ENCODE measurements around the gene STK4. TPM values are rescaled to one million over a fixed set of nuclear protein-coding genes. Genes with fewer than 3 reads are reported as not detected.

Gene STK4
- total and polyA plus RNA-seq, 2 donors (not counting 3 experiments of a cell fraction or from before 2014, with no cell fraction given), result 9.1 to 29.6 TPM

GRCh38 chr20:44959638-44960102, 6.6 kb upstream of the STK4 start:
- Histone ChIP-seq H3K79me2 (ENCODE audit: control insufficient read depth, insufficient read depth, low read length) (peaks cover 48% of the 10 kb centered on the region), H2AFZ (ENCODE audit: low read depth, low read length) (peak overlapping the region; percentile 53), H3K9ac (replicated peaks; ENCODE audit: extremely low read depth, insufficient read depth, low read length) (peak overlapping the region; percentile 71), H3K9me1 (replicated peaks; ENCODE audit: control insufficient read depth, extremely low read depth, insufficient read depth, low read length) (no peaks in the 10 kb centered on the region), H3K36me3 (ENCODE audit: control insufficient read depth in 2 of 2, extremely low read depth in 1 of 2, insufficient read depth in 2 of 2, low read length in 2 of 2) (peaks cover 13 to 16% of the 10 kb centered on the region in 2 experiments), H3K4me2 (ENCODE audit: insufficient read depth, low read length) (peak overlapping the region; percentile 96), H3K27me3 (ENCODE audit: control insufficient read depth in 2 of 2, insufficient read depth in 2 of 2, low read length in 2 of 2) (no peaks in the 10 kb centered on the region), H3K4me3 (replicated peaks in 1 of 3; ENCODE audit: insufficient read depth in 1 of 3, low read depth in 1 of 3, low read length in 3 of 3) (peak overlapping the region; percentile 90 to 96 (median 95)), H3K9me3 (replicated peaks; ENCODE audit: control insufficient read depth, insufficient read depth, low read length) (no peaks in the 10 kb centered on the region), H4K20me1 (replicated peaks; ENCODE audit: control insufficient read depth, extremely low read depth, insufficient read depth, low read length) (no peaks in the 10 kb centered on the region), H3K4me1 (ENCODE audit: control insufficient read depth, extremely low read depth, insufficient read depth, low read length) (peaks cover 28% of the 10 kb centered on the region), H3K27ac (ENCODE audit: insufficient read depth, low read depth, low read length) (peak overlapping the region; percentile 68)
- BruUV-seq (replicated peaks), result TSS peak; percentile 28
- intact Hi-C loops (cut with micrococcal nuclease) (loop anchor here (2.0 to 10.0 kb wide), 4 partner anchors 49 to 835 kb away; partner anchors contain the start of genes DNTTIP1, PABPC1L, WFDC3 and YWHAB), dilution Hi-C loops (cut with MboI; ENCODE audit: extremely low pct_ligation_motif_present, low sequenced_read_pairs) (no loop called here)
- peak; percentile 76 for DNase-seq (ENCODE audit: low read depth, low spot score)
- CTCF ChIA-PET, result interaction anchor here (0.9 to 1.8 kb wide), 9 partner anchors 10 to 931 kb away, joined by 3 to 8 read pairs (median 4); partner anchors contain the start of genes CTSA, NEURL2 and YWHAB
- FAIRE-seq, result peak; percentile 52
- no peak for TF ChIP-seq MYC (IDR thresholded peaks at IDR 0.05; ENCODE audit: low read depth, low read length)
- TF ChIP-seq GATA2 (IDR thresholded peaks at IDR 0.05; ENCODE audit: insufficient read depth, insufficient read length, low read depth, low read length), result no peak
- no peak for TF ChIP-seq POLR2A (IDR thresholded peaks at IDR 0.05; ENCODE audit: low read depth, low read length)
- TF ChIP-seq, protein P1, sequence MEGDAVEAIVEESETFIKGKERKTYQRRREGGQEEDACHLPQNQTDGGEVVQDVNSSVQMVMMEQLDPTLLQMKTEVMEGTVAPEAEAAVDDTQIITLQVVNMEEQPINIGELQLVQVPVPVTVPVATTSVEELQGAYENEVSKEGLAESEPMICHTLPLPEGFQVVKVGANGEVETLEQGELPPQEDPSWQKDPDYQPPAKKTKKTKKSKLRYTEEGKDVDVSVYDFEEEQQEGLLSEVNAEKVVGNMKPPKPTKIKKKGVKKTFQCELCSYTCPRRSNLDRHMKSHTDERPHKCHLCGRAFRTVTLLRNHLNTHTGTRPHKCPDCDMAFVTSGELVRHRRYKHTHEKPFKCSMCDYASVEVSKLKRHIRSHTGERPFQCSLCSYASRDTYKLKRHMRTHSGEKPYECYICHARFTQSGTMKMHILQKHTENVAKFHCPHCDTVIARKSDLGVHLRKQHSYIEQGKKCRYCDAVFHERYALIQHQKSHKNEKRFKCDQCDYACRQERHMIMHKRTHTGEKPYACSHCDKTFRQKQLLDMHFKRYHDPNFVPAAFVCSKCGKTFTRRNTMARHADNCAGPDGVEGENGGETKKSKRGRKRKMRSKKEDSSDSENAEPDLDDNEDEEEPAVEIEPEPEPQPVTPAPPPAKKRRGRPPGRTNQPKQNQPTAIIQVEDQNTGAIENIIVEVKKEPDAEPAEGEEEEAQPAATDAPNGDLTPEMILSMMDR (IDR thresholded peaks at IDR 0.05; ENCODE audit: extremely low read depth in 1 of 2, insufficient read depth in 1 of 2, low read depth in 1 of 2, low read length in 2 of 2), result no peak
- no peak for TF ChIP-seq JUN (IDR thresholded peaks at IDR 0.05; ENCODE audit: borderline replicate concordance, insufficient read depth, insufficient read length, low read depth)
- POLR2A ChIA-PET, result interaction anchor here (0.6 kb wide), 1 partner anchor 384 kb away, joined by 4 read pairs; no protein-coding TSS in a partner anchor

All from endothelial cell of umbilical vein (primary cell).